HepG2 (cell line): Measurements from ENCODE around the gene RPS6KA5. TPM values are rescaled to one million over a fixed set of nuclear protein-coding genes. Genes with fewer than 3 reads are reported as not detected.

ENCODE experiments used
- ATAC-seq: fragments of 200-7000 bp; cut with Tn5 transposase; 3 replicates; pipeline ENCODE4 v1.9.1; 2020; ENCODE audit warnings: mild to moderate bottlenecking, moderate library complexity
- BruUV-seq: library from RNA; stranded (reverse); fragments of 400-500 nt; replicated peaks from 2 replicates; lab custom pipeline; 2021; lab: Mats Ljungman, UMichigan
- CTCF ChIA-PET: fragments of 300-600 bp; formaldehyde crosslinking; extraction: SDS; loops from one replicate; lab custom pipeline; 2021; ENCODE audit warnings: low total read pairs, inconsistent platforms, low intra/inter-chr PET ratio; lab: Yijun Ruan, JAX
- POLR2A ChIA-PET: fragments of 350-600 bp; sonication (Branson Sonifier 250); formaldehyde crosslinking; loops from one replicate; lab custom pipeline; 2020; ENCODE audit warnings: antibody characterized with exemption, inconsistent platforms; lab: Yijun Ruan, JAX
- DNase-seq: peaks from one replicate; pipeline ENCODE4 v3.0.0-alpha.2; 2015; ENCODE audit warnings: low spot score
- FAIRE-seq: peaks from 3 replicates; lab custom pipeline; 2011; peaks lifted over from hg19 to GRCh38; lab: Jason Lieb, UNC
- H2AFZ ChIP-seq: one replicate; pipeline ENCODE4 v1.6.1; 2011; ENCODE audit warnings: low read length, inconsistent platforms
- H3K27ac ChIP-seq: fragments of 300-600 bp; 3 replicates; pipeline ENCODE4 v1.8.0; 2011; ENCODE audit warnings: mixed run types, mild to moderate bottlenecking, mixed read lengths, low read length, inconsistent platforms; ENCODE audit not compliant: insufficient read depth; ENCODE audit errors: extremely low read length
- H3K27me3 ChIP-seq, 2 experiments: fragments of 200-600 bp in 1 of 2; 2 replicates in 1 of 2; 3 replicates in 1 of 2; pipeline versions ENCODE4 v1.6.0 to v1.8.0; 2011; ENCODE audit warnings: low read length in 2 of 2, mild to moderate bottlenecking in 2 of 2, moderate library complexity in 2 of 2, inconsistent platforms in 1 of 2; ENCODE audit not compliant: insufficient read depth in 2 of 2, control insufficient read depth in 1 of 2
- H3K36me3 ChIP-seq, 2 experiments: fragments of 200-600 bp in 1 of 2; replicated peaks in 1 of 2; 2 replicates in 1 of 2; 3 replicates in 1 of 2; pipeline versions ENCODE4 v1.5.1 to v1.8.0; 2011; ENCODE audit warnings: low read length in 2 of 2, inconsistent platforms in 1 of 2; ENCODE audit not compliant: insufficient read depth in 2 of 2, control insufficient read depth in 1 of 2
- H3K4me1 ChIP-seq: 2 replicates; pipeline ENCODE4 v1.5.1; 2012; ENCODE audit warnings: low read length, inconsistent platforms; ENCODE audit not compliant: insufficient read depth
- H3K4me2 ChIP-seq: 2 replicates; pipeline ENCODE4 v1.6.0; 2011; ENCODE audit warnings: low read depth, low read length, inconsistent platforms
- H3K4me3 ChIP-seq, 3 experiments: fragments of 200-600 bp in 1 of 3; sonication (generic), shearing (Covaris generic) in 1 of 3; replicated peaks in 1 of 3; 2 replicates each; pipeline ENCODE4 v1.5.1; 2011 to 2016; ENCODE audit warnings: low read length in 3 of 3, inconsistent platforms in 2 of 3, low read depth in 2 of 3, mild to moderate bottlenecking in 2 of 3, control low read depth in 1 of 3, mixed read lengths in 1 of 3; ENCODE audit not compliant: insufficient read depth in 1 of 3
- H3K79me2 ChIP-seq: one replicate; pipeline ENCODE4 v1.6.1; 2011; ENCODE audit warnings: low read length, inconsistent platforms; ENCODE audit not compliant: insufficient read depth
- H3K9ac ChIP-seq: 2 replicates; pipeline ENCODE4 v1.6.0; 2011; ENCODE audit warnings: mild to moderate bottlenecking, low read depth, low read length, inconsistent platforms; ENCODE audit not compliant: insufficient read depth
- H3K9me3 ChIP-seq: 2 replicates; pipeline ENCODE4 v1.5.1; 2012; ENCODE audit warnings: mild to moderate bottlenecking, low read length
- H4K20me1 ChIP-seq: 2 replicates; pipeline ENCODE4 v1.6.0; 2011; ENCODE audit warnings: inconsistent platforms, mild to moderate bottlenecking, low read length, moderate library complexity; ENCODE audit not compliant: insufficient read depth
- CENPX ChIP-seq: sonication (generic); formaldehyde crosslinking; IDR thresholded peaks from 2 replicates; pipeline ENCODE4 v1.9.0; 2021; ENCODE audit warnings: mild to moderate bottlenecking, missing genetic modification reagents, moderate library complexity
- ERF ChIP-seq: IDR thresholded peaks from 2 replicates; pipeline ENCODE4 v1.6.1; 2018; ENCODE audit warnings: missing biosample characterization, missing genetic modification reagents
- FOSL1 ChIP-seq: sonication (generic); formaldehyde crosslinking; IDR thresholded peaks from 2 replicates; pipeline ENCODE4 v1.9.0; 2021; ENCODE audit warnings: missing genetic modification reagents, borderline replicate concordance
- HDAC6 ChIP-seq: fragments of 200-600 bp; sonication (generic); IDR thresholded peaks from 2 replicates; pipeline ENCODE4 v1.7.0; 2017; ENCODE audit warnings: mild to moderate bottlenecking, antibody characterized with exemption, low read length, low read depth
- IRX3 ChIP-seq: sonication (generic); formaldehyde crosslinking; IDR thresholded peaks from 2 replicates; pipeline ENCODE4 v1.8.1; 2023; ENCODE audit warnings: mild to moderate bottlenecking, low read depth, missing genetic modification reagents, borderline replicate concordance
- NFIC ChIP-seq: IDR thresholded peaks from 2 replicates; pipeline ENCODE4 v1.6.1; 2012; ENCODE audit warnings: mild to moderate bottlenecking, low read length, inconsistent platforms
- PBX3 ChIP-seq: sonication (generic); formaldehyde crosslinking; IDR thresholded peaks from 2 replicates; pipeline ENCODE4 v1.8.1; 2023; ENCODE audit warnings: missing genetic modification reagents, inconsistent platforms, borderline replicate concordance
- RARA ChIP-seq: IDR thresholded peaks from 2 replicates; pipeline ENCODE4 v1.6.1; 2016; ENCODE audit warnings: missing genetic modification reagents, missing compliant biosample characterization
- RBM22 ChIP-seq: fragments of 200-400 bp; formaldehyde crosslinking; optimal IDR thresholded peaks from 2 replicates; pipeline ENCODE3; 2017; ENCODE audit warnings: mild to moderate bottlenecking, low read length, moderate library complexity
- SMAD3 ChIP-seq: sonication (generic); formaldehyde crosslinking; IDR thresholded peaks from 2 replicates; pipeline ENCODE4 v1.4.0; 2020; ENCODE audit warnings: missing genetic modification reagents
- SP5 ChIP-seq: IDR thresholded peaks from 2 replicates; pipeline ENCODE4 v1.6.1; 2016; ENCODE audit warnings: low read depth, borderline replicate concordance
- ZBTB7B ChIP-seq: sonication (generic); formaldehyde crosslinking; IDR thresholded peaks from 2 replicates; pipeline ENCODE4 v1.4.0; 2020; ENCODE audit warnings: missing genetic modification reagents
- ZNF503 ChIP-seq: sonication (generic); formaldehyde crosslinking; IDR thresholded peaks from 2 replicates; pipeline ENCODE4 v1.4.0; 2020; ENCODE audit warnings: missing genetic modification reagents
- ZNF609 ChIP-seq: sonication (generic); formaldehyde crosslinking; IDR thresholded peaks from 2 replicates; pipeline ENCODE4 v1.4.0; 2020; ENCODE audit warnings: mild to moderate bottlenecking, missing genetic modification reagents, borderline replicate concordance
- ZNF768 ChIP-seq: sonication (generic); formaldehyde crosslinking; IDR thresholded peaks from 2 replicates; pipeline ENCODE4 v1.4.0; 2020; ENCODE audit warnings: missing genetic modification reagents
- ZSCAN12 ChIP-seq: sonication (generic); formaldehyde crosslinking; IDR thresholded peaks from 2 replicates; pipeline ENCODE4 v1.9.0; 2021; ENCODE audit warnings: mild to moderate bottlenecking, missing genetic modification reagents
- WGBS: methylation state at CpG from one replicate; pipeline ENCODE4 v1.1.6; 2017; ENCODE audit warnings: low lambda C conversion rate; 5-methylcytosine and 5-hydroxymethylcytosine counted together
- in situ Hi-C: cut with HindIII; loops from 2 replicates; pipeline ENCODE4 v1.10.0; 2017; ENCODE audit warnings: low pct_unique_long_range_greater_than_20kb; ENCODE audit not compliant: extremely low pct_ligation_motif_present
- intact Hi-C: fragments of 100-400 bp; cut with micrococcal nuclease; formaldehyde crosslinking; loops from one replicate; pipeline ENCODE4 v1.10.0; 2022; ENCODE audit not compliant: unreplicated experiment
- polyA plus RNA-seq, 8 experiments: library from polyadenylated mRNA; depleted of rRNA in 3 of 8; stranded (reverse) in 7 of 8; unstranded in 1 of 8; fragments of >200 nt; fragmentation: Illumina TruSeq in 4 of 8; extraction: Trizol in 4 of 8; gene quantifications; 2 replicates each; pipeline versions ENCODE4 v1.2.1 to v1.2.3, GENCODE V29; 2011 to 2016; ENCODE audit warnings: low read depth in 4 of 8, missing spikeins in 1 of 8, mixed read lengths in 1 of 8; ENCODE audit not compliant: insufficient read depth in 1 of 8
- total RNA-seq, 5 experiments: library from RNA; depleted of rRNA; stranded (reverse); fragments of >200 nt; fragmentation: Illumina TruSeq; extraction: Trizol; gene quantifications; 2 replicates each; pipeline ENCODE4 v1.2.3, GENCODE V29; 2016; ENCODE audit warnings: low read depth in 1 of 5
- TF ChIP-seq, protein P1 (sequence below): sonication (generic); formaldehyde crosslinking; IDR thresholded peaks from 2 replicates; pipeline ENCODE4 v1.4.0; 2020; ENCODE audit warnings: missing genetic modification reagents

Gene RPS6KA5
- total and polyA plus RNA-seq, 2 of the 13 experiments (the other 11 are each of a cell fraction or from before 2014, with no cell fraction given): 0.50 to 0.58 TPM

GRCh38 chr14:90970167-90970600 lies 90.3 kb downstream of the RPS6KA5 start:
- no TSS peak for BruUV-seq
- H3K9me3 ChIP-seq: peaks cover 7% of the 10 kb centered on the region; the same call in 1 of the 2 replicates
- H4K20me1 ChIP-seq: no peaks in the 10 kb centered on the region
- 79% methylated on average over 1 of the region's 1 CpG for whole genome bisulfite sequencing
- no peaks in the 10 kb centered on the region for H3K36me3 ChIP-seq
- intact Hi-C loops: no loop called here
- no peak for ATAC-seq
- H3K79me2 ChIP-seq: no peaks in the 10 kb centered on the region
- H3K27me3 ChIP-seq: no peaks in the 10 kb centered on the region
- FAIRE-seq: no peak
- no peak overlapping the region for H3K27ac ChIP-seq
- in situ Hi-C loops: no loop called here
- CTCF ChIA-PET: no interaction called here
- POLR2A ChIA-PET: no interaction called here
- H3K4me3 ChIP-seq: no peak overlapping the region
- no peak overlapping the region for H3K4me2 ChIP-seq
- peaks cover 5% of the 10 kb centered on the region; the same call in 1 of the 2 replicates for H3K4me1 ChIP-seq
- no peak overlapping the region for H3K9ac ChIP-seq
- DNase-seq: no peak
- no peak overlapping the region for H2AFZ ChIP-seq
- TF ChIP-seq PBX3: no peak
- TF ChIP-seq SMAD3 (CRISPR knock-in tag): no peak
- no peak for TF ChIP-seq HDAC6
- no peak for TF ChIP-seq RARA (CRISPR knock-in tag)
- TF ChIP-seq RBM22: no peak
- no peak for TF ChIP-seq ZNF609
- no peak for TF ChIP-seq ERF (CRISPR knock-in tag)
- no peak for TF ChIP-seq NFIC
- no peak for TF ChIP-seq ZSCAN12
- TF ChIP-seq FOSL1: no peak
- TF ChIP-seq, protein P1, sequence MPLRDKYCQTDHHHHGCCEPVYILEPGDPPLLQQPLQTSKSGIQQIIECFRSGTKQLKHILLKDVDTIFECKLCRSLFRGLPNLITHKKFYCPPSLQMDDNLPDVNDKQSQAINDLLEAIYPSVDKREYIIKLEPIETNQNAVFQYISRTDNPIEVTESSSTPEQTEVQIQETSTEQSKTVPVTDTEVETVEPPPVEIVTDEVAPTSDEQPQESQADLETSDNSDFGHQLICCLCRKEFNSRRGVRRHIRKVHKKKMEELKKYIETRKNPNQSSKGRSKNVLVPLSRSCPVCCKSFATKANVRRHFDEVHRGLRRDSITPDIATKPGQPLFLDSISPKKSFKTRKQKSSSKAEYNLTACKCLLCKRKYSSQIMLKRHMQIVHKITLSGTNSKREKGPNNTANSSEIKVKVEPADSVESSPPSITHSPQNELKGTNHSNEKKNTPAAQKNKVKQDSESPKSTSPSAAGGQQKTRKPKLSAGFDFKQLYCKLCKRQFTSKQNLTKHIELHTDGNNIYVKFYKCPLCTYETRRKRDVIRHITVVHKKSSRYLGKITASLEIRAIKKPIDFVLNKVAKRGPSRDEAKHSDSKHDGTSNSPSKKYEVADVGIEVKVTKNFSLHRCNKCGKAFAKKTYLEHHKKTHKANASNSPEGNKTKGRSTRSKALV (CRISPR knock-in tag): no peak
- no peak for TF ChIP-seq CENPX (CRISPR knock-in tag)
- no peak for TF ChIP-seq IRX3
- TF ChIP-seq SP5: no peak
- no peak for TF ChIP-seq ZNF503 (CRISPR knock-in tag)
- no peak for TF ChIP-seq ZBTB7B (CRISPR knock-in tag)
- TF ChIP-seq ZNF768 (CRISPR knock-in tag): no peak
